ENCODE results near the gene ZNF750.

DNA sequence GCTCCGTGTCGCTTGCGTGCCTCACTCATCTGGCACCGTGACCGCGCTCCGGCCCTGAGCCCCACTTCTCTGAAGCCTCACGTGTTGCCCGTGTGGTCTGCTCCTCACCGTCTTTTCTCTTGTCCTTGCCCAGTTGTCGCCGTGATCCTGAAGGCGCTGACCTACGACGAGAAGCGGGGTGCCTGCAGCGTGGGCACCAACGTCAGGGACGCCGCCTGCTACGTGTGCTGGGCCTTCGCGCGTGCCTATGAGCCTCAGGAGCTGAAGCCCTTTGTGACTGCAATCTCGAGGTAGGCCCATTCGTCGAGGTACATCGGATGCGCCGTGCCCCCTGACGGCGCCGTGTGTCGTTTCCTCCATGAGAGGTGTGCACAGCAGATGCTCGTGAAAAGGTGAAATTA, 30.3 kb upstream of the ZNF750 start:
- TF ChIP-seq JUND (IDR thresholded peaks at IDR 0.05) (no peak), GABPA (IDR thresholded peaks at IDR 0.05 in 1 of 2, conservative IDR thresholded peaks at IDR 0.05 in 1 of 2) (no peak), RAD21 (IDR thresholded peaks at IDR 0.05) (no peak), FOXA1 (IDR thresholded peaks at IDR 0.05) (no peak), RXRA (IDR thresholded peaks at IDR 0.05) (no peak), YY1 (IDR thresholded peaks at IDR 0.05) (no peak), SP1 (IDR thresholded peaks at IDR 0.05) (no peak), TAF1 (conservative IDR thresholded peaks at IDR 0.05) (no peak), HNF4G (IDR thresholded peaks at IDR 0.05) (no peak)
- TF ChIP-seq, protein P1, sequence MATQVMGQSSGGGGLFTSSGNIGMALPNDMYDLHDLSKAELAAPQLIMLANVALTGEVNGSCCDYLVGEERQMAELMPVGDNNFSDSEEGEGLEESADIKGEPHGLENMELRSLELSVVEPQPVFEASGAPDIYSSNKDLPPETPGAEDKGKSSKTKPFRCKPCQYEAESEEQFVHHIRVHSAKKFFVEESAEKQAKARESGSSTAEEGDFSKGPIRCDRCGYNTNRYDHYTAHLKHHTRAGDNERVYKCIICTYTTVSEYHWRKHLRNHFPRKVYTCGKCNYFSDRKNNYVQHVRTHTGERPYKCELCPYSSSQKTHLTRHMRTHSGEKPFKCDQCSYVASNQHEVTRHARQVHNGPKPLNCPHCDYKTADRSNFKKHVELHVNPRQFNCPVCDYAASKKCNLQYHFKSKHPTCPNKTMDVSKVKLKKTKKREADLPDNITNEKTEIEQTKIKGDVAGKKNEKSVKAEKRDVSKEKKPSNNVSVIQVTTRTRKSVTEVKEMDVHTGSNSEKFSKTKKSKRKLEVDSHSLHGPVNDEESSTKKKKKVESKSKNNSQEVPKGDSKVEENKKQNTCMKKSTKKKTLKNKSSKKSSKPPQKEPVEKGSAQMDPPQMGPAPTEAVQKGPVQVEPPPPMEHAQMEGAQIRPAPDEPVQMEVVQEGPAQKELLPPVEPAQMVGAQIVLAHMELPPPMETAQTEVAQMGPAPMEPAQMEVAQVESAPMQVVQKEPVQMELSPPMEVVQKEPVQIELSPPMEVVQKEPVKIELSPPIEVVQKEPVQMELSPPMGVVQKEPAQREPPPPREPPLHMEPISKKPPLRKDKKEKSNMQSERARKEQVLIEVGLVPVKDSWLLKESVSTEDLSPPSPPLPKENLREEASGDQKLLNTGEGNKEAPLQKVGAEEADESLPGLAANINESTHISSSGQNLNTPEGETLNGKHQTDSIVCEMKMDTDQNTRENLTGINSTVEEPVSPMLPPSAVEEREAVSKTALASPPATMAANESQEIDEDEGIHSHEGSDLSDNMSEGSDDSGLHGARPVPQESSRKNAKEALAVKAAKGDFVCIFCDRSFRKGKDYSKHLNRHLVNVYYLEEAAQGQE (IDR thresholded peaks at IDR 0.05) = no peak
- TF ChIP-seq, protein P2, sequence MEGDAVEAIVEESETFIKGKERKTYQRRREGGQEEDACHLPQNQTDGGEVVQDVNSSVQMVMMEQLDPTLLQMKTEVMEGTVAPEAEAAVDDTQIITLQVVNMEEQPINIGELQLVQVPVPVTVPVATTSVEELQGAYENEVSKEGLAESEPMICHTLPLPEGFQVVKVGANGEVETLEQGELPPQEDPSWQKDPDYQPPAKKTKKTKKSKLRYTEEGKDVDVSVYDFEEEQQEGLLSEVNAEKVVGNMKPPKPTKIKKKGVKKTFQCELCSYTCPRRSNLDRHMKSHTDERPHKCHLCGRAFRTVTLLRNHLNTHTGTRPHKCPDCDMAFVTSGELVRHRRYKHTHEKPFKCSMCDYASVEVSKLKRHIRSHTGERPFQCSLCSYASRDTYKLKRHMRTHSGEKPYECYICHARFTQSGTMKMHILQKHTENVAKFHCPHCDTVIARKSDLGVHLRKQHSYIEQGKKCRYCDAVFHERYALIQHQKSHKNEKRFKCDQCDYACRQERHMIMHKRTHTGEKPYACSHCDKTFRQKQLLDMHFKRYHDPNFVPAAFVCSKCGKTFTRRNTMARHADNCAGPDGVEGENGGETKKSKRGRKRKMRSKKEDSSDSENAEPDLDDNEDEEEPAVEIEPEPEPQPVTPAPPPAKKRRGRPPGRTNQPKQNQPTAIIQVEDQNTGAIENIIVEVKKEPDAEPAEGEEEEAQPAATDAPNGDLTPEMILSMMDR (IDR thresholded peaks at IDR 0.05; ENCODE audit: low read depth, low read length, missing input control) = no peak
- TF ChIP-seq, protein P3, sequence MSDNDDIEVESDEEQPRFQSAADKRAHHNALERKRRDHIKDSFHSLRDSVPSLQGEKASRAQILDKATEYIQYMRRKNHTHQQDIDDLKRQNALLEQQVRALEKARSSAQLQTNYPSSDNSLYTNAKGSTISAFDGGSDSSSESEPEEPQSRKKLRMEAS (IDR thresholded peaks at IDR 0.05) = no peak
- TF ChIP-seq, protein P4, sequence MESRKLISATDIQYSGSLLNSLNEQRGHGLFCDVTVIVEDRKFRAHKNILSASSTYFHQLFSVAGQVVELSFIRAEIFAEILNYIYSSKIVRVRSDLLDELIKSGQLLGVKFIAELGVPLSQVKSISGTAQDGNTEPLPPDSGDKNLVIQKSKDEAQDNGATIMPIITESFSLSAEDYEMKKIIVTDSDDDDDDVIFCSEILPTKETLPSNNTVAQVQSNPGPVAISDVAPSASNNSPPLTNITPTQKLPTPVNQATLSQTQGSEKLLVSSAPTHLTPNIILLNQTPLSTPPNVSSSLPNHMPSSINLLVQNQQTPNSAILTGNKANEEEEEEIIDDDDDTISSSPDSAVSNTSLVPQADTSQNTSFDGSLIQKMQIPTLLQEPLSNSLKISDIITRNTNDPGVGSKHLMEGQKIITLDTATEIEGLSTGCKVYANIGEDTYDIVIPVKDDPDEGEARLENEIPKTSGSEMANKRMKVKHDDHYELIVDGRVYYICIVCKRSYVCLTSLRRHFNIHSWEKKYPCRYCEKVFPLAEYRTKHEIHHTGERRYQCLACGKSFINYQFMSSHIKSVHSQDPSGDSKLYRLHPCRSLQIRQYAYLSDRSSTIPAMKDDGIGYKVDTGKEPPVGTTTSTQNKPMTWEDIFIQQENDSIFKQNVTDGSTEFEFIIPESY (IDR thresholded peaks at IDR 0.05) = no peak
